Fibroblast of skin of right quadriceps (primary cell): ENCODE measurements around the gene PTH1R.

ENCODE experiments used
- DNase-seq: peaks from one replicate; pipeline ENCODE4 v3.0.0-alpha.2; 2013

PTH1R gene

GRCh38 chr3:46952813-46953212 is 75.3 kb downstream of the PTH1R start:
- no peak for DNase-seq
